ACHN (cell line): ENCODE measurements around the gene SHROOM2.
A peak's percentile ranks its signal among the peaks of the same experiment; 100 is the strongest.
"Not testable (repeated sequence)": the region's sequence is repeated elsewhere in the genome, so short reads cannot be mapped to it uniquely, and the experiment has no call there.

Experiments used
- DNase-seq: peaks from one replicate; pipeline ENCODE4 v3.0.0-alpha.2; 2015
- in situ Hi-C: cut with HindIII; loops from 2 replicates; pipeline ENCODE4 v1.10.0; 2017; ENCODE audit warnings: low sequenced_read_pairs, low pct_ligation_motif_present, low pct_unique_long_range_greater_than_20kb

The SHROOM2 gene

DNA sequence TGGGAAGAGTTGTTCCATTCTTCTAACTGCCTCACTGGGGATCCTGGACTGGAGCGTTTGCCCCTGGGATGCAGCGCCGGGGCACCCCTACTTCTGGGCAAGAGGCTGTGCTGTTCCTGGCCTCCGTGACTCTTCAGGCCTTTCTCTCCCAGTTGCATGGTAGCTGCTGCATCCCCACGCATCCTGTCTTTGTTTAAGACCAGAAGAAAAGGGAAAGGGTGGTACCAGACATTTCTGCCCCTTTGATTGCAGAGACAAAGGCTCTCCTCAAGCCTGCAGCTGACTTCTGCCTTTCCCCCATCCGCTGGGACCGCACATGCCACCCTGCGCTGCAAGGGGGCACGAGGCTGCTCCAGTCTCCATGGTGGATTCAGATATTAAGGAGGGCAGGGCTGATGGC is 70.4 kb downstream of the SHROOM2 start:
- in situ Hi-C loops = no loop called here
- DNase-seq = no peak

DNA sequence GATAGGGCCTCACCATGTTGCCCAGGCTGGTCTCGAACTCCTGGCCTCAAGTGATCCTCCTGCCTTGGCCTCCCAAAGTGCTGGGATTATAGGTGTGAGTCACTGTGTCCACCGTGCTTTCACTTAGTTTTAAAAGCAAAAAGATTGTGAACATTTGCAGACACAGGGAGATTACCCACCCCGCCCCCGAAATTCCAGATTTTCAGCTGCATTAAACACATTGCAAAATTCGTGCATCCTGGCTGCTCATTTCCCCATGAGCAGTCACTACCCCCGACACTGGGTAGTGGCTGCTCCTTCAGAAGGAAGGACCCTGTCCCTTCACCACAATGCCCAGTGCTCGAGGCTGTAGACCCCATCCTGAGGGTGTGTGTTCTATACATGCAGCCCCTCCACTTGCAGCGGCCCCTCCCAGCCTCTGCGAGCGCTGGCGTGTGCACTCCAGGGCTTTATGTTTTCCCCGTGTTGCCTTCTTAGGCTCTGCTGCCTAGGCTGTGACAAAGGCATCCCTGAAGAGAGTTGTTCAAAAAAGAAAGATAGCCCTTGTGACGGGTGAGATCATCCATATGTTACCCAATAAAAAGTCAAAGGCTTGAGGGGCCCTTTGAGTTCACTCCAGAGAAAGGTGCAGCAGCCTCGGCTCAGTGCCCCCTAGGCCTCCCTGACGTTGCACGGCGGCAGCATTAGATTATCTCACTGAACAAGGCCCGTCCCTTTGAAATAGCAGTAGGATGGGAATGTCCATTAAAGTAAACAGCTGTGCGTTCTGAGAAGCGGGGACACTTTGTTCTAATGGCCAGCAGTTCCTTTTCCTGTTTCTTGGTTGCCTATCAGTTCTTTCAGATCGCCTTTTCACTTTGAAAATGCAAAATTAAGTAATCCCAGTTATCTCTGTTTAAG is 71.6 kb downstream of the SHROOM2 start:
- no peak for DNase-seq
- in situ Hi-C loops = no loop called here

DNA sequence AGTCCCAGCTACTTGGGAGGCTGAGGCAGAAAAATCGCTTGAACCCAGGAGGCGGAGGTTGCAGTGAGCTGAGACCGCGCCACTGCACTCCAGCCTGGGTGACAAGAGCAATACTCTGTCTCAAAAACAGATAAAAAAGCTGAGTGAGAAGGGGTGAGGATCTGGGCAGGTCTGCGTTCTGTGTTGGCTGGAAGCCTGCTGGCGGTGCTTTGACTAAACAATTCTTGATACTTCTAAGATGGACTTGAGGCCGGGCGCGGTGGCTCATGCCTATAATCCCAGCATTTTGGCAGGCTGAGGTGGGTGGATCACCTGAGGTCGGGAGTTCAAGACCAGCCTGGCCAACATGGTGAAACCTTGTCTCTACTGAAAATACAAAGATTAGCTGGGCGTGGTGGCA is 72.5 kb downstream of the SHROOM2 start:
- DNase-seq, in situ Hi-C loops: not testable (repeated sequence)

DNA sequence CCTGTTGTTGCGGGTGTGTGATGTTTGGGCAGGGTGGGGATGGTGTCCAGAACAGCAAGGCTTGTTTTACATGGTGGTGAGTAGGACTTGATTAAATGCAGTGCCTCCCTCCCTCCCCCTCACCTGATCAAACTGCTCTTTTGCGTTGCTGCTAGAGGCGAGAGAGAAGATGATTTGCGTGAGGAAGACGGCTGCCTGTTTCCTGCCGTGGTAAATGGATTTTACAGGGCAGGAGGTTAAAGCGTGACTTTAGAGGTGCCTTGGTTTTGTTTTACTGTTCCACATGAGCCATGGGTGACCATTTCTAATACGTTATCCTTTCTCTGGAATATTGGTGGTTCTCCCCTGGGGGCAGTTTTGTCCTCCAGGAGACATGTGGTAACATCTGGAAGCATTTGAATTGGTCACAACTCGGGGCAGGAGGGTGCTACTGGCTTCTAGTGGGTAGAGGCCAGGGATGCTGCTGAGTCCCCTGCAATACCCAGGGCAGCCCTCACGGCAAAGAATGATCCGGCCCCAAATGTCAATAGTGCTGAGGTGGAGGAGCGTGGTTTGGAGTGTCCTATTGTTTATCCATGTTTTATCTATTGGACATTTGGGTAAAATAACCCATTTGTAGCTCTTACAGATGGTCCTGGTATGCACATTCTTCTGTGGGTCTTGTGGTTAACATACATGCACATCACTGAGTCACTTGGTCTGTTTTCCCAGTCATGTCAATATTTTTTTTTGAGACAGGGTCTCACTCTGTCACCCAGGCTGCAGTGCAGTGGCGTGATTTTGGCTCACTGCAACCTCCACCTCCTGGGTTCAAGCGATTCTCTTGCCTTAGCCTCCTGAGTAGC is 73.7 kb downstream of the SHROOM2 start:
- in situ Hi-C loops = no loop called here
- DNase-seq = no peak

DNA sequence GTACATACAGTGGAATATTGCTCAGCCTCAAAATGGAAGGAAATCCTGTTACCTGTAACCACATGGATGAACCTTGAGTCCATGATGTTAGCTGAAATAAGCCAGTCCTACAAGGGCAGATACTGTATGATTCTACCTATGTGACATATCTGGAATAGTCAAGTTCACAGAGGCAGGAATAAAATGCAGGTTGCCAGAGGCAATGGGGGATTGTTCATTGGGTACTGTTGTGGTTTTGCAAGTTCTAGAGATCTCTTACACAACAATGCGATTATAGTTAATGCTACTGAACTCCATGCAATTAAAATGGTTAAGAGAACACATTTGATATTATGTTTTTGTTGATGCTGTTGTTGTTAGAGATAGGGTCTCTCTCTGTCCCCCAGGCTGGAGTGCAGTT is 74.6 kb downstream of the SHROOM2 start:
- in situ Hi-C loops = no loop called here
- no peak for DNase-seq

DNA sequence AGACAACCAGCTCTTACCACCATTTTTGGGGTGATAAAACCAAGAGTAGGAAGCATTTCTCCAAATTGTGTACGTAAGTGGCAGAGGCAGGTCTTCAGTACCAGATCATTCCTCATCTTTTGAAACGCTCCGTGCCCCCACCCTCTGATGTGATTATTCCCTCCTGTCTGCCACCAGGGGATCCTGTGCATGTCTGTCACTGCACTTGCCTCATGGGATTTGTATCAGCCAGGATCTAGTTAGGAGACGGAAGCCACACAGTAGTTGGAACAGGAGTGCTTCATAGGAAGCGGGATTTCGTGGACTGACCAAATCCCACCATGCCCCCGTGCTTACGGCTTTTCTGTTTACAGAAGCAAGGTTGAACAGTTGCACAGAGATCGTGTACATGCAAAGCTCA is 75.5 kb downstream of the SHROOM2 start:
- DNase-seq = no peak
- in situ Hi-C loops = no loop called here

DNA sequence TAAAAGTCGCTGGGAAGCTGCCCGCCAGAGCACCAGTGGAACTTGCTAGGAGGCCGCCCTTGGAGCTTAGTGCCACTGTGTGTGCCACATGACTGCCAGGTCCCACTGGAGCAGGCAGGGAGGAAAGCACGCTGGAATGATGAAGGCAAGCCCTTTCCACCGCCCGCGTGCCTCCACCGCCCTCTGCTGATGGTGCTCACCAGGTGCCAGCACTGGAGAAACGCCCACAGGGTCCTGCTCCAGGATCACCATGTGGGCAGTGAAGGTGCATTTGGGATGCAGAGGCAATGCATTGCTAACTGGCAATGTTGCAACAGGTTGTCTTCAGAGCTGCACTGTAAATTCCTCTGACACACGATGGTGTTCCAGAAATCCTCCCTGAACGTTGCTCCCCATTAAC is 76.3 kb downstream of the SHROOM2 start:
- in situ Hi-C loops = no loop called here
- no peak for DNase-seq

DNA sequence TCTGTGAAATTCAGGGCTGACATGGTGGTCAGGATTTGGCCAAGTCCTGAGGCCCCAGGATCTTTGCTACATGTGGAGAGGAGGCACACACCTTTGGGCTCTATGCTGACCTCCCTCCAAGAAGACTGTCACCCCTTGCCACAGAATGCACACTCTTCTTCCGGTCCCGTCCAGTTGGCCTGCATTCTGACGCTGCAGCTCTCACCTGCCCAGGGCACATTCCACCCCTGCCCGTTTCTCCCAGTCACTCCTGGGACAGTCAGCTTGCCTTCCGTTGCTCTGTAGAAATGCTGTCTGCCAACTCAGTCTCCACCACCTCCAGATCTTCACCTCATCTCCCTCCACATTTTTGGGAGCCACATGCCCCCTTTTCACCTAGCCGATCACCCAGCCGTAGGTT is 76.7 kb downstream of the SHROOM2 start:
- DNase-seq = no peak
- in situ Hi-C loops = no loop called here

DNA sequence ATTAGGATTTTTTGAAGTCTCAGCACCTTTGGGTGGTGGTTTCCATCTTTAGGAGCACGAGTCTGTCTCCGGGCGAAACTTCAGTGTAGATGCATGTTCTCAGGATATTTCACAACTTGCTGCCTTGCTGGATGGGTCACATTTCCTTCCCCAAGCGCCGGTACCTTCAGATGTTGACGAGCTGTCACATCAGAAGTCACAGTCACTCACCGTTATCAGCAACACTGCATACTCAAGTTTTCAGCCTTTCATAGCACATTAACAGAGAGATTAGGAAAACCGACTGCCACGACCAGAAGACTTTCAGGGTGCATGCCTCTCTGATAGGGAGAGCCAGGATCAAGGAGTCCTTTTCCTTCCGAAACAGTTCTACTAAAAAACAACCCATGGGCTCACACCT is 77.8 kb downstream of the SHROOM2 start:
- DNase-seq = no peak

DNA sequence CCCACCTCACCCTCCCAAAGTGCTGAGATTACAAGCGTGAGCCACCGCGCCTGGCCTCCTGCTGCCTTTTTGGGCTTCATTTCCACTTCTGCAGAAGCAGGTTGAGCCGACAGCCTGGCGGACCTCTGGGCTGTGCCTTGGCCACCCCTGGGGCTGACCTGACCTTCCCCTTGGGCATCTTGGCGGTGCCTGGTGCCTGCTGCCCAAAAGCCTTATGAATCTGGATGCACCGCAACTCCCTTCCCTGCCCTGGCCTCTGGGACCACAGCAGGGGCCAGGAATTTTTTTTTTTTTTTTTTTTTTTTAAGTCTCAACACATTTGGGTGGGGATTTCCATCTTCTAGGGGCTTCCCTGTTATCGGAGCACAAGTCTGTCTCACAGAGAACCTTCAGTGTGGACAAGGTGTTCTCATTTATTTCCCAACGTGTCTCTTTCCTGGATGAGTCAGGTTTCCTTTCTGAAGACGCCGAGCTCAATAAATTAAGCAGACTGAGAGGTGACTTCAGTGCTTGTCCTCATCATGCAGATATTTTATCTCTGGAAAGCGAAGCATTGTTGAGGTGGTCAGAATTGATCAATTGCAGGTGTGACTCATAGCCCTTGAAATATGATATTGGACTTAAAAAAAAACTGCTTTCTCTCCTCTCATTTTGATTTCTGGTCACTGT is 79.7 kb downstream of the SHROOM2 start:
- DNase-seq = no peak
- in situ Hi-C loops = no loop called here

More for the DNA sequence above, 77.8 kb downstream of the SHROOM2 start:
- in situ Hi-C loops = no loop called here

DNA sequence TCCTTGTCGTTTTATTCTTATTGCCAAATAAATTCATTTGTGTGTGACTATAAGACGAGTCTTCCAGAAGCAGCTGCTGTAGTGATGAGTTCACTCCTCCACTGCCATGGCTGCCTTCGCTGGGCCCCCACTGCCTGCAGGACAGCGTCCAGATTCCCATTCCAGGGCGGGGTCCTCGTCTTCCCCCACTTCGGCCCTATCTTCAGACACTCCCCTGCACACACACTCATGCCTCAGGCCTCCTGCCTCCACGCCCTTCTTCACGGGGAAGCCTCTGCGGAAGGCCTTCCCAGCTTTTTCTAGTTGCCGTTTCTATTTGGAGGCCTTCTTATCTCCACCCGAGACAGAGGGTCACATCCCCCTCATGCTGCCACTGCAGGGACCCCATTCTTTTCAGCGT is 80.4 kb downstream of the SHROOM2 start:
- DNase-seq = no peak
- in situ Hi-C loops = no loop called here

DNA sequence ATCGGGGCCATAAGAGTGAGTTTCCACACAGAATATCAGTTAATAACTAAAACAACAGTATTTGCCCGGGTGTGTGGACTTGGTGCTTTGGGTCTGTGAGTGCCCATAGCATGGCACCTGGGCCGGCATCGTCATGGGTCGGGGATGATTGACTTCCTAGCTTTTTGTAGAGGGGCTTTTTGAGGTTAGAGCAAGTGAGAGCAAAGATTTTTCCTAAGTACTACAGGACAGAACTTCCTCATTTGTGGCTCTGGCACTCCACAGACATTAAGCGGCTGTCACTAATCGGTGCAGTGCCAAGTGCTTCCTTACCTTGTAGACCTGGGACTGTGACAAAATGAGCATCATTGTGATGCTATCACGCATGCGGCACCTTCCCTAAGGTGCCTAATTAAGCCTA is 81.0 kb downstream of the SHROOM2 start:
- in situ Hi-C loops = no loop called here
- DNase-seq = no peak

DNA sequence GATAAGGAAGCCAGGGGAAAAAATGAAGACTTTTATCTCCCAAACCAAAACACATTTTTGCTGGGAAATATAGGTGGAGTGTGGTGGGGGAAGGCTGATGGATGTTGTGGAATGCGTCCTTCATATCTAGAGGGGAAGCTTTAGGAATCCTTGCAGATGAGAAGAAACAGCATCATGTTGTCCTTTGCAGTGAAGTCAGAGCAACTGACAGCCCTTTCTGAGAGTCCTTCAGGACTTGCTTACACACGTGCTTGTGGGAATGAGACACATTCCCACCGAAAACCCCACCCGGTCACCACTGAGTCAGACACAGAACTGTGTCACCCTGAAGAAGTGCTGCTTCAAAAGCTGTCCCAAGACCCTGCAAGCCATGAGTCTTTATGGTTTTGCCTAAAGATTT is 81.5 kb downstream of the SHROOM2 start:
- in situ Hi-C loops = no loop called here

DNA sequence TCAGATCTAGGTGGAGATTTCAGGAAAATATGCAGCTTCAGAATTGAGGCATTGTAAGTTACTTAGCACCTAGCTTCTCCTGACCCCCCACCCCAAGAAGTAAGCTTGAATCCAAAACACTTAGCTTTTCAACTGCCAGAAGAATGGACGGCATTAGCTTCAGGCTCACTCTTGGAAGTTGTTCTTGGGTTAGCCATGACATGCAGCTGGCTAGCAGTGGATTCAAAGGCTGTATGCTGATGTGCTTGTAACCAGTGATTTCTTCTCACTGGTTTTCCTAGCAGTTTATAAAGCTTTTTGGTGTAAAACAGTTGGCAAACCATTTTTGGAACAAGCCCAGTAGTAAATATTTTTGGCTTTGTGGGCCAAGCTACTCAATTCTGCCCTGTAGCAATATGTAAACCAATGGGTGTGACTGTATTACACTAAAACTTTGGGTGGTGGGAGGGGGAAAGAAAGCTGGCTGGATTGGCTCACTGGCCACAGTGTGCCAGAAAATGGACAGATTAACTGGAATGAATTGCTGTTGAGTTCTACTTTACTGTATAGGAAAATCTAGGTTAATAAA is 85.6 kb downstream of the SHROOM2 start:
- in situ Hi-C loops = no loop called here
- DNase-seq = no peak

More for the DNA sequence above, 81.5 kb downstream of the SHROOM2 start:
- DNase-seq = no peak

DNA sequence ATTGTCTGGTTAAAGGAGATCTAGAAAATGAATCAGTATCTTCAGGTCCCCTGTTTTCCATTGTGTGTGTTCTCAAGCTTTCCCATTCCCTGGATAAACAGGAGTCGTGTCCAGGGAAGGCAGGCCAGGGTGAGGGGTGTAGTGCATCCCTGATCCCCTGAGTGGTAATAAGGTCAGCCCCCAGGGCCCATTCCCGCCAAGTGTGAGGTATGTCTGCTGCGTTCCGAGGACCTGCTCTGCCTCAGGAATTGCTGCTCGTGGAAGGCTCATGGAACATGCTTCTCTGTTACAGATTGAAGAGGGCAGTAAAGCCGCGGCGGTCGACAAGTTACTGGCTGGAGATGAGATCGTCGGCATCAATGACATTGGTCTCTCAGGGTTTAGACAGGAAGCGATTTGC is 87.1 kb downstream of the SHROOM2 start:
- no peak for DNase-seq
- in situ Hi-C loops = no loop called here

DNA sequence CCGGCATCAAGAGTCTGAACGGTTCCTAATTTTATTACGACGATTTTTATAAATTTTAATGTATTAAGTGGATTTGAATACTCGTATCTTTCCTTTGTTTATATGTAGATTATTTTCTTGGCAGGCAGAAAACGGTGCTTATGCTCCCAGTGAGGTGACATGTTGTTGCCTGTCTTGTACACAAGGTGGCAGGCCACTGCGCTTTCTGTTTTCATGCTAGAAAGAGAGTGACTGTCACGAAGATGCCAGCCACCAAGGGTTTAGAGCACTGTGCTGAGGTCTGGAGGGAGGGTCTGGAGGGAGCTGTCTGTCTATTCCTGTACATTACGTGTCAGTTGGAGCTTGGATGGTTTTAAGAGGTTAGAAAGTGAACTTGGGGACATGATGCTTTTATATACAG is 87.7 kb downstream of the SHROOM2 start:
- DNase-seq = peak; percentile 22
- in situ Hi-C loops = no loop called here

DNA sequence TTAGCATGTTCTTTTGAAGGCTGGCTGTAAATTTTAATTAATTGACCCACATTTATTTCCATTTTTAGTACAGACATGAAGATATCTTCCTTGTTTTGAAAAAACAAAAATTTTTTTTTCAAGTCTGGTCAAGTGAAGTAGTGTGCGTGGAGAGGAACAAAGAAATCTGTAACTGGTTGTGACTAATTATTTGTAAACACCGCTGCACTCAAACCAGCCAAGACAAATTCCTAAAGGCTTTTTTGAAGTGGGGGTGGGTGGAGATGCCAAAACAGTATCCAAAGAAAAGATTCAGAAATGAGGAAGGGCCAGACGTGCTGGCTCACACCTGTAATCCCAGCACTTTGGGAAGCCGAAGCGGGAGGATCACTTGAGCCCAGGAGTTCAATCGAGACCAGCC is 88.3 kb downstream of the SHROOM2 start:
- in situ Hi-C loops = no loop called here
- no peak for DNase-seq

DNA sequence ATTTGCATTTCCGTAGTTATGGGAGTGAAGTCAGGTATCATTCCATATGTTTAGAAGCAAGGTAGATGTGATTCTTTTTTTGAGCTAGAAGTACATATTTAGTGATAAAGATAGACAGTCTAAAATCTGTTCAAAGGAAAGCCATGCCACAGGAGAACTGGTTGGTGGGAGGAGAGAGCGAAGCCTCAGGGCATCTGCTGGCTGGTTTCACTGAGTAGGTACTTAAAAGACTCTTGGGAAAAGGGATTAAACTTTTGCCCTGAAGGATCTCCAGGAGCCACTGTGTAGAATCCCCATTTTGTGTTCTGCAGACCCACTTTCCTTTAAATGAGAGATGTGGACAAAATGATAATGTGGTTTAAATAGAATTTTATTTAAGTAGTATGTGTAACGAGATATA is 89.6 kb downstream of the SHROOM2 start:
- no peak for DNase-seq
- in situ Hi-C loops = no loop called here

DNA sequence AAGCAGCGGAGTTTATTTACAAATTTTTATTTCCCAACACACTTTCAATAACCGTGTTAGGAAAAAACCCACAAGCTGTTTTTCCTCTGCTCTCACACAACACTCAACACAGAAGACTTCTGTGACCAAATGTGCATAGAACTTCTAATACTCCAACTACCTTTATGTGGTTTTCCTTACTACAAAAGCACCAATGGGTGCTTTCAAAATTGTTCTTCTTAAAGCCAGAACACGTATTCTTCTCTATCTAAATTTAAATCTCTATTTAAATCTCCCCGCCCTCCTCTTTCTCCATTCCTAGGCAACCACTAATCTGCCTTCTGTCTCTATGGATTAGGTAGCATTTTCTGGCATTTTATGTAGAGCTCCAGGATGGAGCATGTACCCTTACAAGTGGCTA is 90.0 kb downstream of the SHROOM2 start:
- in situ Hi-C loops = no loop called here
- no peak for DNase-seq
